GM12892 (cell line): Measurements from ENCODE around the gene FCN1.

Experiments used
- POLR2A ChIP-seq: IDR thresholded peaks from 2 replicates; pipeline ENCODE4 v1.6.1; 2011; ENCODE audit warnings: low read depth, low read length, control low read depth
- POLR2AphosphoS5 ChIP-seq: IDR thresholded peaks from 2 replicates; pipeline ENCODE4 v1.6.1; 2011; ENCODE audit warnings: low read depth, low read length, control low read depth
- TAF1 ChIP-seq: IDR thresholded peaks from 2 replicates; pipeline ENCODE4 v1.6.1; 2011; ENCODE audit warnings: low read depth, mild to moderate bottlenecking, control low read depth, low read length, borderline replicate concordance

GRCh38 chr9:134886413-134886913 is 31.2 kb downstream of the FCN1 start:
- TF ChIP-seq POLR2A (no peak), POLR2AphosphoS5 (no peak), TAF1 (no peak)
